GM18520 (cell line): ENCODE results near the gene SLC25A30.
"Not testable (repeated sequence)": the region's sequence is repeated elsewhere in the genome, so short reads cannot be mapped to it uniquely, and the experiment has no call there.

ENCODE experiments used
- ATAC-seq: cut with Tn5 transposase; IDR thresholded peaks from one replicate; pipeline ENCODE4 v1.9.1; 2021; ENCODE audit not compliant: unreplicated experiment

Gene SLC25A30

DNA sequence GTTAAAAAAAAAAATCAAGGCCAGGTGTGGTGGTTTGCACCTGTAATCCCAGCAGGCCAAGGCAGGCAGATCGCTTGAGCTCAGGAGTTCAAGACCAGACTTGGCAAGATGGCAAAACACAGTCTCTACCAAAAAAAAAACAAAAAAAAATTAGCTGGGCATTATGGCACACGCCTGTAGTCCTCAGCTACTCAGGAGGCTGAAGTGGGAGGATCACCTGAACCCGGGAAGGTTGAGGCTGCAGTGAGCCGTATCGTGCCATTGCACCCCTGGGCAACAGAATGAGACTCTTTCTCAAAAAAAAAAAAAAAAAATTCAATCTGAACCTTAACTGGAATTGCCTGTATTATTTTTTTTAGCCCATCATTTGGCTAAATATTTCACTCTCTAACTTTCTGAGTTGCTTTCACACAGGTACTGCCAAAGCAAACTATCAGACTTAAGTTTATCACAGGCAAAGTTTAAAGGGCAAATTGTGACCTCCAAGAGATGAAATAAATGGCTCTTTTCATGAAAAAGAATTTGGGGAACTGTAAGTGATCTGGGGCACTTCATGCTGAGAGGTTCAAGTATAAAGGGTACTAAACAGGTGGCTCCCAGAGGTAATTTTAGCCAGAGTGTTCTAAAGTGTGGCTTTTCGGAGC, 14.7 kb upstream of the SLC25A30 start:
- no peak for ATAC-seq

DNA sequence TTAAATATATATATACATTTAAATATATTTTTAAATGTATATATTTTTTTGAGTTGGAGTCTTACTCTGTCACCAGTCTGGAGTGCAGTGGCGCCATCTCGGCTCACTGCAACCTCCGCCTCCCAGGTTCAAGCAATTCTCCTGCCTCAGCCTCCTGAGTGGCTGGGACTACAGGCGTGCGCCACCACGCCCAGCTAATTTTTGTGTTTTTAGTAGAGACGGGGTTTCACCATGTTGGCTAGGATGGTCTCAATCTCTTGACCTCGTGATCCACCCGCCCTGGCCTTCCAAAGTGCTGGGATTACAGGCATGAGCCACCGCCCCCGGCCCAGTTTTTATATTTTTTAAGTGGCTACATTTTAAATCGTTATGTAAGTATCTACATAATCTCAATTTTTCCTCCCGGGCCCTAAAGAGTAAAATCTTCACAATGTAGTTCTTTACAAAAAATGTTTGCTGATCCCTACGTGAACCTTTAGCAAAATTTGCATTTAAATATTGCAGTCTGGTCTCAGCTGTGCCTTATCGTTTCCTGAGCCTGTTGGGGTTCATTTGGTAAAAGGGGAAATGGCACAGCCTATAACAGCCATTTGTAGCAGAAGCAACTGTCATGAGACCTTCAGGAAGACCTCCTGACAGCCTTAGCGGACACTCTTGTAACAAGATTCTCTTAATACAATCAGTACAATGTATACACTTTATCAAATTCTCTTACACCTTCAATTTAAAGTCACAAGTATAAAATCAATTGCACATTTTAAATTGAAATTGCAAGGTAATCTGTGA, 8.1 kb upstream of the SLC25A30 start:
- not testable (repeated sequence) for ATAC-seq

GRCh38 chr13:45422731-45423292, 4.6 kb upstream of the SLC25A30 start:
- ATAC-seq, result no peak

- no peak for ATAC-seq
These were observed 1.8 kb upstream of the SLC25A30 start for GRCh38 chr13:45419945-45420344.

- ATAC-seq, result not testable (repeated sequence)
These were observed 1.2 kb upstream of the SLC25A30 start for GRCh38 chr13:45419389-45419788.

DNA sequence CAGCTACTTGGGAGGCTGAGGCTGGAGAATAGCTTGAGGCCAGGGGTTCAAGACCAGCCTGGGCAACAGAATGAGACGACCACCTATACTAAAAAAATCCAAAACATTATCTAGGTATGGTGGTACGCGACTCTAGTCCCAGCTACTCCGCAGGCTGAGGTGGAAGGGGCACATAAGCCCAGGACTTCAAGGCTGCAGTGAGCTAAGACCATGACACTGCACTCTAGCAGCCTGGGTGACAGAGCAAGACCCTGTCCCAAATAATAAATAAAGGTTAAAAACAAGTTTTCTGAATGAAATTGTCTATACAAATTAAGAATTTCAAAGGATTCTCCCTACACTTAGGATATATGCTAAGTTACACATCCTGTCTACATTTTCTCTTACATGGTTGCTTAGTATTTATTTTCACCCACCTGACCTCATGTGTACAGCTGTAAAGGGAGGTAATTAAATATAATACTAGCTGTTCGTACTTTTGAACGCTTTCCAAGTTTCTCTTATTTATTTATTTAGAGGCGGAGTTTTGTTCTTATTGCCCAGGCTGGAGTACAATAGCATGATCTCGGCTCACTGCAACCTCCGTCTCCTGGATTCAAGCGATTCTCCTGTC, 1.6 kb downstream of the SLC25A30 start:
- ATAC-seq, result no peak

- ATAC-seq, result no peak
These were observed 3.1 kb downstream of the SLC25A30 start for GRCh38 chr13:45415112-45415511.

GRCh38 chr13:45413826-45414307, 4.3 kb downstream of the SLC25A30 start:
- ATAC-seq, result no peak

DNA sequence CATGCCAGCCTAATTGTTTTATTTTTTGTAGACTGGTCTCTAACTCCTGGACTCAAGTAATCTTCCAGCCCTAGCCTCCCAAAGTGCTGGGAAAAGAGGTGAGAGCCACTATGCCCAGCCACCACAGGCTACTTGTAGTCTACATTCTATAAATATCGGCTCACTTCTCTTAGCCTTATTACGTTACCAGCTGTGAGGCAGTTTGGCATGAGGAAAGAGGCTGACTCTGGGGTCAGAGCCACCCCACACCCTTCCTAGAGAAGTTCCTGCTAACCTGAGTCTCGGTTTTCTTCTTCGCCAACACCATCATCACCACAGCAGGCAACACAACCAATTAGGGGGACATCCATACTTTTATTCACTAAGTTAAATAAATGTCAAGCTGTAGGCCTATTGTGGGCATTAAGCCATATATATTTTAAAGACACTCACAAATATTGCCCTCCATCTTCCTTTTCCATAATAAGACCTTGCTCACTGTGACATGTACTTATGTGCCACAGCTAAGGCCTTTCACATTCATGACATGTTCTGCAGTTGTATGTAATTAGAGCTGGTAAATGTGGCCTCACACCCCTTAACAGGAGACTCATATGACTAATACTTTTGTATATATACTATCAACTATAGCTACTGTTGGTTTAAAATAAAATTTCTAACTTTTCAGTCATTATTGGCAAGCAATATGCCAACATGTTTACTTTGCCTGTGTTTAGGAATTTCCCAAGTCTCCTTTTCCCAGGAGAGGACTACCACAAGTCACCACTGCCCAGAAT, 5.7 kb downstream of the SLC25A30 start:
- no peak for ATAC-seq

DNA sequence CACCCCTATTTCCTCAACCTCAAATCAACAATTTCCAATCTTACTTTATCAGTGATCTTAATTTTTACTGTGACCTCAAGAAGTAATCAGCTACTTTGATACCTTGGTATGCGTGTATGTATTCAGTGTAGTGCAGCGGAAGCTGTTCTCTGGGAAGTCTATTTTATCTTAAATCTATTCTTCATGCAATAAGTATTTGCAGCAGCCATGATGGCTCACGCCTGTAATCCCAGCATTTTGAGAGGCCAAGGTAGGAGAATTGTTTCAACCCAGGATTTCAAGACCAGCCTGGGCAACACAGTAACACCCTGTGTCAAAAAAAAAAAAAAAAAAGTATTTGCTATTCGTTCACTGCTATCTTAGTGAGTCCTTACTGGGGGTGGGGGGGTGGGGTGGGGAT, 6.5 kb downstream of the SLC25A30 start:
- ATAC-seq, result no peak

- no peak for ATAC-seq
These were observed 7.0 kb downstream of the SLC25A30 start for GRCh38 chr13:45411221-45411620.

DNA sequence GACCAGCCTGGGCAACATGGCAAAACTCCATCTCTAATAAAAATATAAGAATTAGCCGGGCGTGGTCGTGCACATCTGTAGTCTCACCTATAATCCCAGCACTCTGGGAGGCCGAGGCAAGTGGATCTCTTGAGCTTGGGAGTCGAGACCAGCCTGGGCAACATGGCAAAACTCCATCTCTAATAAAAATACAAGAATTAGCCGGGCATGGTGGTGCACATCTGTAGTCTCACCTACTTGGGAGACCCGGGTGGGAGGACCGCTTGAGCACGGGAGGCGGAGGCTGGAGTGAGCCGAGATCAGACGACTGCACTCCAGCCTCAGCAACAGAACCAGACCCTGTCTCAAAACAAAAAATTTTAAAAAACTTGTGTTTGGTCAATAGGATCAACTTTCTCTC, 7.7 kb downstream of the SLC25A30 start:
- ATAC-seq, result no peak

DNA sequence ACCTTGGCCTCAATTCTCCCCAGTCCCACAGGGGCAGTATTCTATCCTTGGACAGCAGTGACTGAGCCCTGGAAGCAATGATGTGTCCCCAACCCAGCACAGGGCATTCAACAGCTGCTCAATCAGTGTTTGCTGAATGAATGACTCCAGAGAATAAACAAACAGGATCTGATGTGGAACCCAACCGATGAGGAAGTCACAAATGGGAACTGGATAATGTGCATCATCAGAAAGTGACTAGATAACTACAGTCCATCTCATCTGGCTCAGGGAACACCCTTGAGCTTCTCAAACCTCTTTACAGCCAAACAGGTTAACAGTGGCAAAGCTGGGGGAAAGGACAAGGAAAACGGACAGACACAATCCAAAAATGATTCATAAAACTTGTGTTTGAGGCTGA, 8.2 kb downstream of the SLC25A30 start:
- no peak for ATAC-seq

DNA sequence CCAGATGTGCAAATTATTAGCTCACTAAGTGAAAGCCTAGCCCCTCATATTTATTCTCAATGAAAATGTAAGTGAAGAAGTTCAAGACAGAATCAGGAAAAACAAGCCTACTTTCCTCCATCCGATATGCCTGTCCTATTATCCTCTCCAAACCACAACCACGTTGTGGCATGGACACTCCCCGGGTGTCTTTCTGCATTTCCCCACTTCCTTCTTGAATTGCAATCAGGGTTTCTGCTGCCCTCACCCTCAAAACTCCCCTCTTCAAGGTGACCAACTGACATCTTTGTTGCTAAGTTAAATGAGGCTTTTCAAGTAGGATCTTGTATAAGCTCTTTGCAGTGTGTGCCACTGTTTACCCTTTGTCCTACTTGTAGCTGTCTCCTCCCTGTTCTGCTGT, 11.8 kb downstream of the SLC25A30 start:
- ATAC-seq, result no peak

DNA sequence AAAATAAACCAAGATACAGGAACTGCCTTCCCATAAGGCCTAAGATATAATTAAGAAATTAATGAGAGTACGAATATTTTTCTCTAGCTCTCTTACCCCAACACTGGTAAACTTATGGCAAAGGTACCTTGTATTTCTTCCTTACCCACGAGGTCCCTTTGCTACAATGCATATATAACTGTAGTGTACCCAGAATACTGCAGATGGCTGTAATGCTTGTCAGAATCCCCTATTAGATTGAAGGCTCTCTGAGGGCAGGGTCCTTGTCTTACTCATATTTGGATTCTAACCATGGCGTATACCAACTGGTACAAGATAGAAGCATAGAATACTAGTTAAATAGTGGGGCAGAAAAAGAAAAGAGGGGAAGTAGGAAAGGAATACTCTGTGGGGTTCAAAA, 15.1 kb downstream of the SLC25A30 start:
- ATAC-seq, result no peak

DNA sequence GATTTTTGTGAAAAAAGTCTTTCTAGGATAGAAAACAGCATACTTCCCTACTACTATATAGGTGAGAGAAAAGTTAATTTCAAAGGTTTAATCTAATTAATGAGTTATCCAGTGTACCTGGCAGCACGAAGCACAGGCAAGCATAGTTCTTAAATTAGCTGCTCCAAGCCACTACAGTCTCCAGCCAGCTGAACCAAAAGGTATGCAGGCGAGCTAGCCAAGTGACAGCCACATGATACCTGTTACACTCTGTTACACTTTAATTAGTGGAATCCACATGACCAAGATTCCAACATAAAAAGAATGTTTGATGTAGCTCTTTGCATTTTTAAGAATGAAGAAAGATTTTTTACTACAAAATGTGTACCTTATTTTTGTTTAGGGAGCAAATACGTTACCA, 15.5 kb downstream of the SLC25A30 start:
- ATAC-seq, result no peak

DNA sequence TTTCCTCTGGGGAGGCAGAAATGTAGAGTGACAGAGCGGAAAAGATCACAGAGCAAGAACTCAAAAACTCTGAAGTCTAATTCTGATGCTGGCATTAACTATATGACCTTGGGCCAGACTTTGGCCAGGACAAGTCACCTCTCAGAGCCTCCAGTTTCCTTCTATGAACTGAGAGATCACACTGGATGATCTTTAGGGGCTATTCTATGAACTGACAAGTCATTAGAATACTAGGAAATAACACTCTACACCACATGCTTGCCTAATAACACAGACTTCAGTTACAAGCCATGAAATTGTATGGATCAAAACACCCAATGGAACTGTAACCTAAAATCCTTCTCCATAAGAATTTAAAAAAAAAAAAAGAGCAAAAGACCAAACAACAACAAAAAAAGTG, 16.9 kb downstream of the SLC25A30 start:
- no peak for ATAC-seq

DNA sequence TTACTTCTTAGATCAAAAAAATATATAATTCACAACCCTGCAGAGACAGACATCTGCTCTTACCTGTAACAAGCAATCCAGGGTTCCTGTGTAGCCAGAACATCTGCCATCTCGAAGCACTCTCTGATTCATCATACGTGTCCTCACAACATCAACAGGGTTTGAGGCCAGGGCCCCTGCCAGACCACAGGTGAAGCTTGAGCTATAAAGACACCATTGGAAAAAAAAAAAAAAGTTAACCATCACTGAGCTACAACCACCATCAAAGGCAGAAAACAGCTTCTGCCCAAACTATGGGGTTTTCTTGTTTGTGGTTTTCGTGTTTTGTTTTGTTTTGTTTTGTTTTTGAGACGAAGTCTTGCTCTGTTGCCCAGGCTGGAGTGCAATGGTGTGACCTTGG, 19.3 kb downstream of the SLC25A30 start:
- no peak for ATAC-seq

DNA sequence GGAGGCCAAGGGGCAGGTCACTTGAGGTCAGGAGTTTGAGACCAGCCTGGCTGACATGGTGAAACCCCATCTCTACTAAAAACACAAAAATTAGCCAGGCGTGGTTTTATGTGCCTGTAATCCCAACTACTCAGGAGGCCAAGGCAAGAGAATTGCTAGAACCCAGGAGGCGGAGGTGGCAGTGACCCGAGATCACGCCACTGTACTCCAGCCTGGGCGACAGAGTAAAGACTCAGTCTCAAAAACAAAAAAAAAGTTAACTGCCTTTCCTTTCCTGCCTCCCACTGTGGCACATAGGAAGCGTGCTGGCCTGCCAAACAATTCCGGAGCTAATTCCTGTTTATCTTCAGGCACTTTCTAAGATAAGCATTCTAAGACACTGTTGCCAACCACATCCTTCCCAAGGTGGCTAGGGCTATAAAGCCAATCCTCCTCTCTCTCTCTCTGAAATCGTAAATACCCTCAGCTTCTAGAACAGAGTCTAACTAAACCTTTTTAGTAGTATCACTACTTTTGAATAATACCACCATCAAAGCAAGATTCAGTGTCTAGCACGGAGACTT, 21.6 kb downstream of the SLC25A30 start:
- ATAC-seq, result no peak

DNA sequence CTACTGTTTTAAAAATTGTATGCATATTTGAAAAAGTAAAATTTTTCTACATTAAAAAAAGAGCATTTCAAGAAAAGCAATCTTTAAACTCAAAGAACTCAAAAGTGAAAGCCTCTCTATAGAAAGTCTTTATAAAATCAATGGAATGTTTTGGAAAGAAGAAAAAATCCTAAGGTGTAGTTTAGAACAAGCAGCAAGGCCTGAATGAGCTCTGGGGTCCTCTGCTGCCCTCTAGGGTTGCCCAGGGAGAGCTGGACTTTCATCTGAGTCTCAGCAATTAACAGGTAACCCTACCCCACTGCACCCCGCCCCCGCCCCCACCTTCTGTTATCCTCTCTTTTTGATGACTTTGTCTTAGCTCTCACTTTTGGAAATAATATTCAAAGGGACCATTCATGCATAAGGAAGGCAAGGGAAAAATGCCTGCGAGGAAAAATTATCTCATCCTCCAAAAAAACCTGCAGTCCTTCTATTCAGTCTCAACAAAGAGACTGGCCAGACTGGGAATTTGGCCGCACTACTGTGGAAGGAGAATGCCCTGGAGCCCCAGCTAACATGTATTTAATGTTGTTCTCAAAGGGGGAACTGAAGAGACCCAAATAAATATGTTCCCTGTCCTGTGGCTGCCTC, 24.1 kb downstream of the SLC25A30 start:
- no peak for ATAC-seq
